ENCODE measurements around the gene VWA3B. TPM values are rescaled to one million over a fixed set of nuclear protein-coding genes. Genes with fewer than 3 reads are reported as not detected.

Gene VWA3B
- total RNA-seq, 1 donor from 2014 or later, result not detected

GRCh38 chr2:98160554-98160953 lies 73.6 kb downstream of the VWA3B start:
- peak overlapping the region; percentile 79 to 83 for H3K27ac ChIP-seq
- no peaks in the 10 kb centered on the region for H3K27me3 ChIP-seq
- H3K36me3 ChIP-seq, result no peaks in the 10 kb centered on the region
- H3K4me3 ChIP-seq, result no peak overlapping the region
- TF ChIP-seq CTCF (IDR thresholded peaks at IDR 0.05), result no peak
- H3K4me1 ChIP-seq, result peaks cover 31 to 44% of the 10 kb centered on the region in 2 donors
- DNase-seq (ENCODE audit: low spot score in 2 of 2), result peak in 1 of 2 donors; percentile 69
- intact Hi-C loops (cut with DNase I), result loop anchor here (5.0 to 10.0 kb wide), 5 partner anchors 163 to 1174 kb away; partner anchors contain the start of genes ACTR1B, COX5B, EIF5B and LIPT1
- H3K9me3 ChIP-seq, result no peaks in the 10 kb centered on the region

GRCh38 chr2:98161186-98161585 lies 74.2 kb downstream of the VWA3B start:
- Histone ChIP-seq H3K36me3 (no peaks in the 10 kb centered on the region), H3K4me3 (no peak overlapping the region), H3K27ac (peak overlapping the region; percentile 79 to 83), H3K27me3 (no peaks in the 10 kb centered on the region), H3K4me1 (peaks cover 31 to 44% of the 10 kb centered on the region in 2 donors), H3K9me3 (no peaks in the 10 kb centered on the region)
- DNase-seq (ENCODE audit: low spot score in 2 of 2), result no peak
- intact Hi-C loops (cut with DNase I), result loop anchor here (5.0 to 10.0 kb wide), 5 partner anchors 164 to 1174 kb away; partner anchors contain the start of genes ACTR1B, COX5B, EIF5B and LIPT1
- no peak for TF ChIP-seq CTCF (IDR thresholded peaks at IDR 0.05)

- DNase-seq (ENCODE audit: low spot score in 2 of 2), result no peak
- peak overlapping the region; percentile 9 to 14 for H3K27ac ChIP-seq
These were observed 77.3 kb downstream of the VWA3B start for GRCh38 chr2:98164256-98164655.

GRCh38 chr2:98165516-98166071 lies 78.6 kb downstream of the VWA3B start:
- intact Hi-C loops (cut with DNase I), result loop anchor here (10.0 kb wide), 2 partner anchors 989 to 1169 kb away; partner anchors contain the start of genes EIF5B, LIPT1, TSGA10 and TXNDC9
- Histone ChIP-seq H3K4me3 (no peak overlapping the region), H3K9me3 (no peaks in the 10 kb centered on the region), H3K27me3 (no peaks in the 10 kb centered on the region), H3K27ac (no peak overlapping the region), H3K4me1 (peaks cover 16 to 28% of the 10 kb centered on the region in 2 donors), H3K36me3 (no peaks in the 10 kb centered on the region)
- TF ChIP-seq CTCF (IDR thresholded peaks at IDR 0.05), result no peak
- DNase-seq (ENCODE audit: low spot score in 2 of 2), result no peak

More at GRCh38 chr2:98164256-98164655, 77.3 kb downstream of the VWA3B start:
- Histone ChIP-seq H3K9me3 (no peaks in the 10 kb centered on the region), H3K36me3 (no peaks in the 10 kb centered on the region), H3K27me3 (no peaks in the 10 kb centered on the region), H3K4me1 (peaks cover 25 to 36% of the 10 kb centered on the region in 2 donors), H3K4me3 (no peak overlapping the region)
- TF ChIP-seq CTCF (IDR thresholded peaks at IDR 0.05), result no peak
- intact Hi-C loops (cut with DNase I), result loop anchor here (5.0 to 10.0 kb wide), 5 partner anchors 167 to 1171 kb away; partner anchors contain the start of genes ACTR1B, COX5B, EIF5B and LIPT1

GRCh38 chr2:98167916-98168315 lies 80.9 kb downstream of the VWA3B start:
- intact Hi-C loops (cut with DNase I), result loop anchor here (10.0 kb wide), 2 partner anchors 987 to 1167 kb away; partner anchors contain the start of genes EIF5B, LIPT1, TSGA10 and TXNDC9
- DNase-seq (ENCODE audit: low spot score in 2 of 2), result no peak
- Histone ChIP-seq H3K4me3 (no peak overlapping the region), H3K27me3 (no peaks in the 10 kb centered on the region), H3K9me3 (no peaks in the 10 kb centered on the region), H3K27ac (no peak overlapping the region), H3K36me3 (no peaks in the 10 kb centered on the region), H3K4me1 (peaks cover 6 to 8% of the 10 kb centered on the region in 2 donors)
- no peak for TF ChIP-seq CTCF (IDR thresholded peaks at IDR 0.05)

All from ascending aorta (tissue), 2 donors.